ENCODE data around the gene THBS2.

DNA sequence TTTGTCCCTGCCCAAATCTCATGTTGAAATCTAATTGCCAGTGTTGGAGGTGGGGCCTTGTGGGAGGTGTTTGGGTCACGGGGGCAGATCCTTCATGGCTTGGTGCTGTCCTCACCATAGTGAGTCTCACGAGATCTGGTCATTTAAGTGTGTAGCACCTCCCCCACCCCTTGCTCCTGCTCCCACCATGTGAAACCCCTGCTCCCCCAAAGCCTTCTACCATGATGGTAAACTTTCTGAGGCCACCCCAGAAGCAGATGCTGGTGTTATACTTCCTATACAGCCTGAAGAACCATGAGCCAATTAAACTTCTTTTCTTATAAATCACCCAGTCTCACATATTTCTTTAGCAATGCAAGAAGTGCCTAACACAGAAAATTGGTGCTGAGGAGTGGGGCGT, 19.9 kb upstream of the THBS2 start:
- TF ChIP-seq NBN (IDR thresholded peaks at IDR 0.05) (no peak), CTCF (IDR thresholded peaks at IDR 0.05 in 2 of 3, conservative IDR thresholded peaks at IDR 0.05 in 1 of 3; ENCODE audit: control insufficient read depth in 2 of 3, extremely low read depth in 1 of 3, insufficient read depth in 1 of 3, low read depth in 3 of 3, low read length in 3 of 3) (no peak), LARP7 (IDR thresholded peaks at IDR 0.05) (no peak), ETV6 (conservative IDR thresholded peaks at IDR 0.05 in 1 of 2, IDR thresholded peaks at IDR 0.05 in 1 of 2; ENCODE audit: borderline replicate concordance in 1 of 2, low read depth in 1 of 2) (no peak), NR2C1 (IDR thresholded peaks at IDR 0.05) (no peak), E2F4 (IDR thresholded peaks at IDR 0.05; ENCODE audit: low read depth, low read length) (no peak), IKZF2 (IDR thresholded peaks at IDR 0.05) (no peak), REST (IDR thresholded peaks at IDR 0.05; ENCODE audit: low read depth, low read length) (no peak), POLR2AphosphoS5 (IDR thresholded peaks at IDR 0.05; ENCODE audit: low read length) (no peak), SP1 (IDR thresholded peaks at IDR 0.05; ENCODE audit: low read depth, low read length) (no peak), BHLHE40 (IDR thresholded peaks at IDR 0.05; ENCODE audit: borderline replicate concordance in 1 of 2, low read depth in 2 of 2, low read length in 1 of 2) (no peak), POLR2AphosphoS2 (IDR thresholded peaks at IDR 0.05; ENCODE audit: low read depth, low read length) (no peak), NR2F1 (conservative IDR thresholded peaks at IDR 0.05) (no peak), CREB1 (IDR thresholded peaks at IDR 0.05; ENCODE audit: low read depth) (no peak)

Data from GM12878 (cell line).